WTC11 (cell line): ENCODE measurements around the gene COX19.

ENCODE experiments used
- ATF2 ChIP-seq: sonication (generic); formaldehyde crosslinking; IDR thresholded peaks from 2 replicates; pipeline ENCODE4 v1.8.1; 2022; ENCODE audit warnings: low read depth, missing genetic modification reagents, borderline replicate concordance
- CBFB ChIP-seq: sonication (generic); formaldehyde crosslinking; IDR thresholded peaks from 2 replicates; pipeline ENCODE4 v1.8.1; 2022; ENCODE audit warnings: mild to moderate bottlenecking, low read depth, missing genetic modification reagents
- CREM ChIP-seq: sonication (generic); formaldehyde crosslinking; IDR thresholded peaks from 2 replicates; pipeline ENCODE4 v1.8.1; 2022; ENCODE audit warnings: mild to moderate bottlenecking, missing genetic modification reagents, moderate library complexity
- MLX ChIP-seq: sonication (generic); formaldehyde crosslinking; IDR thresholded peaks from 2 replicates; pipeline ENCODE4 v1.8.1; 2023; ENCODE audit warnings: mild to moderate bottlenecking, missing genetic modification reagents, moderate library complexity
- MXD4 ChIP-seq: fragments of 250-450 bp; sonication (Bioruptor Pico); IDR thresholded peaks from 2 replicates; pipeline ENCODE4 v1.8.0; 2021; ENCODE audit warnings: mild to moderate bottlenecking, moderate library complexity, borderline replicate concordance
- SP1 ChIP-seq: sonication (generic); formaldehyde crosslinking; conservative IDR thresholded peaks from 2 replicates; pipeline ENCODE4 v1.8.1; 2022; ENCODE audit warnings: missing genetic modification reagents
- ZNF232 ChIP-seq: sonication (generic); formaldehyde crosslinking; IDR thresholded peaks from 2 replicates; pipeline ENCODE4 v1.8.0; 2022; ENCODE audit warnings: mild to moderate bottlenecking, missing genetic modification reagents
- ZNF317 ChIP-seq: sonication (generic); formaldehyde crosslinking; IDR thresholded peaks from 2 replicates; pipeline ENCODE4 v1.8.1; 2023; ENCODE audit warnings: low read depth, mild to moderate bottlenecking, moderate library complexity, missing genetic modification reagents, borderline replicate concordance
- TF ChIP-seq, protein P1 (sequence below): fragments of 200-600 bp; IDR thresholded peaks from 2 replicates; pipeline ENCODE4 v1.8.0; 2022; ENCODE audit warnings: antibody characterized with exemption
- TF ChIP-seq, protein P2 (sequence below): sonication (generic); formaldehyde crosslinking; IDR thresholded peaks from 2 replicates; pipeline ENCODE4 v1.8.1; 2022; ENCODE audit warnings: mild to moderate bottlenecking, moderate library complexity, missing genetic modification reagents

- TF ChIP-seq, protein P1, sequence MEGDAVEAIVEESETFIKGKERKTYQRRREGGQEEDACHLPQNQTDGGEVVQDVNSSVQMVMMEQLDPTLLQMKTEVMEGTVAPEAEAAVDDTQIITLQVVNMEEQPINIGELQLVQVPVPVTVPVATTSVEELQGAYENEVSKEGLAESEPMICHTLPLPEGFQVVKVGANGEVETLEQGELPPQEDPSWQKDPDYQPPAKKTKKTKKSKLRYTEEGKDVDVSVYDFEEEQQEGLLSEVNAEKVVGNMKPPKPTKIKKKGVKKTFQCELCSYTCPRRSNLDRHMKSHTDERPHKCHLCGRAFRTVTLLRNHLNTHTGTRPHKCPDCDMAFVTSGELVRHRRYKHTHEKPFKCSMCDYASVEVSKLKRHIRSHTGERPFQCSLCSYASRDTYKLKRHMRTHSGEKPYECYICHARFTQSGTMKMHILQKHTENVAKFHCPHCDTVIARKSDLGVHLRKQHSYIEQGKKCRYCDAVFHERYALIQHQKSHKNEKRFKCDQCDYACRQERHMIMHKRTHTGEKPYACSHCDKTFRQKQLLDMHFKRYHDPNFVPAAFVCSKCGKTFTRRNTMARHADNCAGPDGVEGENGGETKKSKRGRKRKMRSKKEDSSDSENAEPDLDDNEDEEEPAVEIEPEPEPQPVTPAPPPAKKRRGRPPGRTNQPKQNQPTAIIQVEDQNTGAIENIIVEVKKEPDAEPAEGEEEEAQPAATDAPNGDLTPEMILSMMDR: no peak
- no peak for TF ChIP-seq SP1 (CRISPR knock-in tag)
- TF ChIP-seq ZNF232 (CRISPR knock-in tag): no peak
- TF ChIP-seq ATF2 (CRISPR knock-in tag): no peak
- TF ChIP-seq CREM: no peak
- TF ChIP-seq ZNF317 (CRISPR knock-in tag): no peak
- no peak for TF ChIP-seq CBFB (CRISPR knock-in tag)
- TF ChIP-seq MLX (CRISPR knock-in tag): no peak
- TF ChIP-seq, protein P2, sequence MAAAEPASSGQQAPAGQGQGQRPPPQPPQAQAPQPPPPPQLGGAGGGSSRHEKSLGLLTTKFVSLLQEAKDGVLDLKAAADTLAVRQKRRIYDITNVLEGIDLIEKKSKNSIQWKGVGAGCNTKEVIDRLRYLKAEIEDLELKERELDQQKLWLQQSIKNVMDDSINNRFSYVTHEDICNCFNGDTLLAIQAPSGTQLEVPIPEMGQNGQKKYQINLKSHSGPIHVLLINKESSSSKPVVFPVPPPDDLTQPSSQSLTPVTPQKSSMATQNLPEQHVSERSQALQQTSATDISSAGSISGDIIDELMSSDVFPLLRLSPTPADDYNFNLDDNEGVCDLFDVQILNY: no peak
- TF ChIP-seq MXD4: no peak
Observed at GRCh38 chr7:978049-978346, 2.6 kb upstream of the COX19 start.
